A549 (cell line): ENCODE measurements around the gene GNB1L.

Experiments
- EHMT2 ChIP-seq: fragments of 200-600 bp; sonication (generic); IDR thresholded peaks from 2 replicates; pipeline ENCODE4 v1.6.1; 2016; ENCODE audit warnings: antibody characterized with exemption, low read depth, mild to moderate bottlenecking, moderate library complexity
- EP300 ChIP-seq, 2 experiments: fragments of >200 bp; sonication (Bioruptor Twin); formaldehyde crosslinking; IDR thresholded peaks; 2 replicates in 1 of 2; 3 replicates in 1 of 2; pipeline ENCODE4 v1.6.1; 2016 to 2017
- ESRRA ChIP-seq: fragments of 150-350 bp; IDR thresholded peaks from 2 replicates; pipeline ENCODE4 v1.6.1; 2014; ENCODE audit warnings: mild to moderate bottlenecking, low read length, borderline replicate concordance
- JUNB ChIP-seq: fragments of >200 bp; sonication (Bioruptor Twin); formaldehyde crosslinking; IDR thresholded peaks from 2 replicates; pipeline ENCODE4 v1.6.1; 2016
- MAFK ChIP-seq: fragments of 450-650 bp; IDR thresholded peaks from 2 replicates; pipeline ENCODE4 v1.6.1; 2014; ENCODE audit not compliant: partially characterized antibody
- MAZ ChIP-seq: fragments of 150-350 bp; IDR thresholded peaks from 2 replicates; pipeline ENCODE4 v1.6.1; 2014; ENCODE audit warnings: antibody characterized with exemption, low read depth, low read length, borderline replicate concordance
- MYC ChIP-seq: IDR thresholded peaks from 2 replicates; pipeline ENCODE4 v1.6.1; 2012; ENCODE audit warnings: mild to moderate bottlenecking, inconsistent platforms, low read length, improper control_type of control experiment, borderline replicate concordance
- POLR2AphosphoS2 ChIP-seq: conservative IDR thresholded peaks from 2 replicates; pipeline ENCODE4 v1.6.1; 2012; ENCODE audit warnings: low read length, improper control_type of control experiment, inconsistent platforms
- SREBF2 ChIP-seq: fragments of 450-650 bp; IDR thresholded peaks from 2 replicates; pipeline ENCODE4 v1.6.1; 2014; ENCODE audit warnings: mild to moderate bottlenecking, moderate library complexity
- ZFP36 ChIP-seq: fragments of 450-650 bp; IDR thresholded peaks from 2 replicates; pipeline ENCODE4 v1.6.1; 2014; ENCODE audit warnings: borderline replicate concordance; ENCODE audit not compliant: partially characterized antibody
- ZNF302 ChIP-seq: fragments of 250-450 bp; sonication (Bioruptor Pico); IDR thresholded peaks from 2 replicates; pipeline ENCODE4 v1.9.0; 2021; ENCODE audit warnings: inconsistent platforms, mild to moderate bottlenecking, moderate library complexity
- ZSCAN20 ChIP-seq: fragments of 250-450 bp; sonication (Bioruptor Pico); IDR thresholded peaks from 2 replicates; pipeline ENCODE4 v1.8.0; 2022; ENCODE audit warnings: mild to moderate bottlenecking, moderate library complexity
- TF ChIP-seq, protein P1 (sequence below): fragments of >200 bp; sonication (Bioruptor Twin); formaldehyde crosslinking; IDR thresholded peaks from 3 replicates; pipeline ENCODE4 v1.5.1; 2016
- TF ChIP-seq, protein P2 (sequence below): fragments of 150-350 bp; IDR thresholded peaks from 2 replicates; pipeline ENCODE4 v1.6.1; 2014; ENCODE audit warnings: low read depth, mild to moderate bottlenecking, low read length

GRCh38 chr22:19903031-19903430, 48.4 kb upstream of the GNB1L start:
- TF ChIP-seq, protein P1, sequence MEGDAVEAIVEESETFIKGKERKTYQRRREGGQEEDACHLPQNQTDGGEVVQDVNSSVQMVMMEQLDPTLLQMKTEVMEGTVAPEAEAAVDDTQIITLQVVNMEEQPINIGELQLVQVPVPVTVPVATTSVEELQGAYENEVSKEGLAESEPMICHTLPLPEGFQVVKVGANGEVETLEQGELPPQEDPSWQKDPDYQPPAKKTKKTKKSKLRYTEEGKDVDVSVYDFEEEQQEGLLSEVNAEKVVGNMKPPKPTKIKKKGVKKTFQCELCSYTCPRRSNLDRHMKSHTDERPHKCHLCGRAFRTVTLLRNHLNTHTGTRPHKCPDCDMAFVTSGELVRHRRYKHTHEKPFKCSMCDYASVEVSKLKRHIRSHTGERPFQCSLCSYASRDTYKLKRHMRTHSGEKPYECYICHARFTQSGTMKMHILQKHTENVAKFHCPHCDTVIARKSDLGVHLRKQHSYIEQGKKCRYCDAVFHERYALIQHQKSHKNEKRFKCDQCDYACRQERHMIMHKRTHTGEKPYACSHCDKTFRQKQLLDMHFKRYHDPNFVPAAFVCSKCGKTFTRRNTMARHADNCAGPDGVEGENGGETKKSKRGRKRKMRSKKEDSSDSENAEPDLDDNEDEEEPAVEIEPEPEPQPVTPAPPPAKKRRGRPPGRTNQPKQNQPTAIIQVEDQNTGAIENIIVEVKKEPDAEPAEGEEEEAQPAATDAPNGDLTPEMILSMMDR = no peak
- no peak for TF ChIP-seq ZSCAN20
- TF ChIP-seq, protein P2, sequence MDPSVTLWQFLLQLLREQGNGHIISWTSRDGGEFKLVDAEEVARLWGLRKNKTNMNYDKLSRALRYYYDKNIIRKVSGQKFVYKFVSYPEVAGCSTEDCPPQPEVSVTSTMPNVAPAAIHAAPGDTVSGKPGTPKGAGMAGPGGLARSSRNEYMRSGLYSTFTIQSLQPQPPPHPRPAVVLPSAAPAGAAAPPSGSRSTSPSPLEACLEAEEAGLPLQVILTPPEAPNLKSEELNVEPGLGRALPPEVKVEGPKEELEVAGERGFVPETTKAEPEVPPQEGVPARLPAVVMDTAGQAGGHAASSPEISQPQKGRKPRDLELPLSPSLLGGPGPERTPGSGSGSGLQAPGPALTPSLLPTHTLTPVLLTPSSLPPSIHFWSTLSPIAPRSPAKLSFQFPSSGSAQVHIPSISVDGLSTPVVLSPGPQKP = no peak
- TF ChIP-seq EHMT2 = no peak
- TF ChIP-seq ZNF302 (CRISPR knock-in tag) = no peak
- TF ChIP-seq JUNB = no peak
- TF ChIP-seq SREBF2 = no peak
- no peak for TF ChIP-seq MAFK
- no peak for TF ChIP-seq EP300 (IDR thresholded peaks at IDR 0.05)
- no peak for TF ChIP-seq ESRRA
- TF ChIP-seq ZFP36 = no peak
- no peak for TF ChIP-seq MYC
- TF ChIP-seq POLR2AphosphoS2 = no peak
- TF ChIP-seq MAZ = no peak
